GM12878 (cell line): Measurements from ENCODE around the gene PRF1. TPM values are rescaled to one million over a fixed set of nuclear protein-coding genes. Genes with fewer than 3 reads are reported as not detected.

ENCODE experiments used
- ATAC-seq: fragments of 200-7000 bp; cut with Tn5 transposase; 3 replicates; pipeline ENCODE4 v1.9.1; 2020; ENCODE audit warnings: mild to moderate bottlenecking, moderate library complexity
- BruUV-seq: library from RNA; stranded (reverse); fragments of 400-500 nt; replicated peaks from 2 replicates; lab custom pipeline; 2021; lab: Mats Ljungman, UMichigan
- CTCF ChIA-PET: fragments of 300-600 bp; sonication (Branson Sonifier 250); formaldehyde crosslinking; extraction: SDS; loops from one replicate; lab custom pipeline; 2021; ENCODE audit warnings: inconsistent platforms; lab: Yijun Ruan, JAX
- POLR2A ChIA-PET: fragments of 350-600 bp; formaldehyde crosslinking; extraction: SDS; loops from one replicate; lab custom pipeline; 2021; ENCODE audit warnings: inconsistent platforms; lab: Charles Lee
- RAD21 ChIA-PET: fragments of 300-600 bp; sonication (Branson Sonifier 250); formaldehyde crosslinking; loops from one replicate; lab custom pipeline; 2023; ENCODE audit warnings: antibody characterized with exemption; ENCODE audit not compliant: unreplicated experiment; lab: Charles Lee
- SMC1A ChIA-PET: fragments of 300-600 bp; sonication (Branson Sonifier 250); formaldehyde crosslinking; loops from one replicate; lab custom pipeline; 2023; ENCODE audit not compliant: unreplicated experiment, uncharacterized antibody; lab: Charles Lee
- DNase-seq: peaks from one replicate; pipeline ENCODE4 v3.0.0-alpha.2; 2011; ENCODE audit warnings: low read depth, low spot score
- FAIRE-seq: peaks from 3 replicates; lab custom pipeline; 2011; peaks lifted over from hg19 to GRCh38; lab: Jason Lieb, UNC
- H2AFZ ChIP-seq: 2 replicates; pipeline ENCODE4 v1.6.0; 2011; ENCODE audit warnings: low read depth, low read length, control low read depth; ENCODE audit not compliant: control insufficient read depth
- H3K27ac ChIP-seq: 2 replicates; pipeline ENCODE4 v1.5.1; 2011; ENCODE audit warnings: control low read depth; ENCODE audit not compliant: control insufficient read depth, insufficient read depth
- H3K27me3 ChIP-seq, 2 experiments: replicated peaks in 1 of 2; 2 replicates each; pipeline versions ENCODE4 v1.6.0 to v1.6.1; 2011; ENCODE audit warnings: low read length in 1 of 2; ENCODE audit not compliant: control insufficient read depth in 2 of 2, insufficient read depth in 2 of 2
- H3K36me3 ChIP-seq, 2 experiments: 2 replicates each; pipeline ENCODE4 v1.5.1; 2011; ENCODE audit warnings: low read length in 1 of 2; ENCODE audit not compliant: control insufficient read depth in 2 of 2, insufficient read depth in 2 of 2
- H3K4me1 ChIP-seq: 2 replicates; pipeline ENCODE4 v1.6.1; 2011; ENCODE audit warnings: mild to moderate bottlenecking, low read length, moderate library complexity, mixed read lengths; ENCODE audit not compliant: control insufficient read depth, insufficient read depth
- H3K4me2 ChIP-seq: 2 replicates; pipeline ENCODE4 v1.6.0; 2011; ENCODE audit warnings: control low read depth; ENCODE audit not compliant: control insufficient read depth, insufficient read depth
- H3K4me3 ChIP-seq: fragments of 200-600 bp; sonication (generic); 2 replicates; pipeline ENCODE4 v1.5.1; 2016
- H3K79me2 ChIP-seq: 2 replicates; pipeline ENCODE4 v1.6.0; 2011; ENCODE audit warnings: low read length; ENCODE audit not compliant: control insufficient read depth, insufficient read depth
- H3K9ac ChIP-seq: 2 replicates; pipeline ENCODE4 v1.8.0; 2011; ENCODE audit warnings: low read length, control low read depth, mixed read lengths; ENCODE audit not compliant: control insufficient read depth, insufficient read depth
- H3K9me3 ChIP-seq: replicated peaks from 3 replicates; pipeline ENCODE4 v1.5.1; 2011; ENCODE audit warnings: mild to moderate bottlenecking, low read length; ENCODE audit not compliant: control insufficient read depth, insufficient read depth
- H4K20me1 ChIP-seq: 2 replicates; pipeline ENCODE4 v1.6.0; 2011; ENCODE audit not compliant: control insufficient read depth, insufficient read depth
- EP300 ChIP-seq, 2 experiments: fragments of 150-350 bp in 1 of 2; IDR thresholded peaks; 2 replicates each; pipeline ENCODE4 v1.6.1; 2011 to 2012; ENCODE audit warnings: low read depth in 2 of 2, low read length in 2 of 2, borderline replicate concordance in 1 of 2, improper control_type of control experiment in 1 of 2, inconsistent platforms in 1 of 2; ENCODE audit not compliant: control insufficient read depth in 1 of 2
- ESRRA ChIP-seq: IDR thresholded peaks from 2 replicates; pipeline ENCODE4 v1.6.1; 2012; ENCODE audit warnings: mild to moderate bottlenecking, low read length, improper control_type of control experiment
- EZH2 ChIP-seq: IDR thresholded peaks from 2 replicates; pipeline ENCODE4 v1.6.1; 2012; ENCODE audit warnings: low read depth, mild to moderate bottlenecking, control low read depth, inconsistent platforms, low read length, borderline replicate concordance; ENCODE audit not compliant: control insufficient read depth
- FOXK2 ChIP-seq: fragments of 450-650 bp; IDR thresholded peaks from 2 replicates; pipeline ENCODE4 v1.6.1; 2017; ENCODE audit warnings: mild to moderate bottlenecking, moderate library complexity
- HDAC6 ChIP-seq: fragments of 200-600 bp; sonication (generic); IDR thresholded peaks from one replicate; pipeline ENCODE4 v1.8.0; 2017; ENCODE audit warnings: antibody characterized with exemption; ENCODE audit not compliant: unreplicated experiment
- NFYA ChIP-seq: IDR thresholded peaks from 2 replicates; pipeline ENCODE4 v1.6.1; 2011; ENCODE audit warnings: low read depth, mild to moderate bottlenecking, low read length, improper control_type of control experiment, borderline replicate concordance
- PML ChIP-seq: IDR thresholded peaks from 2 replicates; pipeline ENCODE4 v1.6.1; 2012; ENCODE audit warnings: low read length, inconsistent platforms
- SMAD5 ChIP-seq: IDR thresholded peaks from 2 replicates; pipeline ENCODE4 v1.6.1; 2016; ENCODE audit warnings: antibody characterized with exemption, low read depth
- TCF7 ChIP-seq: IDR thresholded peaks from 2 replicates; pipeline ENCODE4 v1.6.1; 2014; ENCODE audit warnings: antibody characterized with exemption, borderline replicate concordance
- ZSCAN29 ChIP-seq: fragments of 450-650 bp; IDR thresholded peaks from 2 replicates; pipeline ENCODE4 v1.6.1; 2017; ENCODE audit warnings: mild to moderate bottlenecking, moderate library complexity
- WGBS: methylation state at CpG from one replicate; pipeline ENCODE4 v1.1.6; 2016; ENCODE audit warnings: low lambda C conversion rate; ENCODE audit not compliant: insufficient replicate concordance, insufficient coverage; ENCODE audit errors: missing lambda C conversion rate; 5-methylcytosine and 5-hydroxymethylcytosine counted together
- in situ Hi-C: fragments of 300-500 bp; cut with MboI; formaldehyde crosslinking; loops from 9 replicates; pipeline ENCODE4 v1.14.3; 2018; ENCODE audit warnings: mixed read lengths
- intact Hi-C: fragments of 100-400 bp; cut with micrococcal nuclease; formaldehyde crosslinking; loops from one replicate; pipeline ENCODE4 v1.14.2; 2022; ENCODE audit not compliant: unreplicated experiment
- polyA plus RNA-seq, 11 experiments: library from polyadenylated mRNA; depleted of rRNA in 4 of 11; unstranded in 6 of 11; stranded (reverse) in 5 of 11; fragments of >200 nt; fragmentation: Nextera tagmentation in 4 of 11; fragmentation: Illumina TruSeq in 1 of 11; extraction: Ambion mirVana in 4 of 11; extraction: Trizol in 1 of 11; gene quantifications; 1 replicate in 1 of 11; 2 replicates in 10 of 11; pipeline versions ENCODE4 v1.2.1 to v1.2.3, GENCODE V29; 2011 to 2016; ENCODE audit warnings: inconsistent platforms in 2 of 11, missing spikeins in 2 of 11, low read depth in 1 of 11
- total RNA-seq, 4 experiments: library from RNA; depleted of rRNA in 3 of 4; stranded (reverse); fragments of >200 nt in 3 of 4; fragmentation: Illumina TruSeq in 1 of 4; extraction: Trizol in 1 of 4; gene quantifications; 2 replicates each; pipeline versions ENCODE4 v1.2.1 to v1.2.3, GENCODE V29; 2013 to 2021
- TF ChIP-seq, protein P1 (sequence below): fragments of 450-650 bp; IDR thresholded peaks from 2 replicates; pipeline ENCODE4 v1.6.1; 2016; ENCODE audit warnings: mild to moderate bottlenecking
- TF ChIP-seq, protein P2 (sequence below): IDR thresholded peaks from 2 replicates; pipeline ENCODE4 v1.6.1; 2011; ENCODE audit warnings: borderline replicate concordance, low read depth, mild to moderate bottlenecking, moderate library complexity, mixed read lengths, low read length; ENCODE audit not compliant: insufficient read depth; ENCODE audit errors: extremely low read length
- TF ChIP-seq, protein P3 (sequence below): fragments of 450-650 bp; IDR thresholded peaks from 2 replicates; pipeline ENCODE4 v1.6.1; 2017; ENCODE audit warnings: low read depth, mild to moderate bottlenecking, moderate library complexity
- TF ChIP-seq, protein P4 (sequence below): fragments of 450-650 bp; conservative IDR thresholded peaks from 2 replicates; pipeline ENCODE4 v1.6.1; 2017; ENCODE audit warnings: mild to moderate bottlenecking, moderate library complexity
- TF ChIP-seq, protein P5 (sequence below): fragments of 150-350 bp; IDR thresholded peaks from 2 replicates; pipeline ENCODE4 v1.6.1; 2014; ENCODE audit warnings: mild to moderate bottlenecking, low read depth, low read length

Gene PRF1
- total and polyA plus RNA-seq, 10 of the 15 experiments (the other 5 are each of a cell fraction or from before 2014, with no cell fraction given), result 0.84 to 15.7 (median 1.3) TPM

DNA sequence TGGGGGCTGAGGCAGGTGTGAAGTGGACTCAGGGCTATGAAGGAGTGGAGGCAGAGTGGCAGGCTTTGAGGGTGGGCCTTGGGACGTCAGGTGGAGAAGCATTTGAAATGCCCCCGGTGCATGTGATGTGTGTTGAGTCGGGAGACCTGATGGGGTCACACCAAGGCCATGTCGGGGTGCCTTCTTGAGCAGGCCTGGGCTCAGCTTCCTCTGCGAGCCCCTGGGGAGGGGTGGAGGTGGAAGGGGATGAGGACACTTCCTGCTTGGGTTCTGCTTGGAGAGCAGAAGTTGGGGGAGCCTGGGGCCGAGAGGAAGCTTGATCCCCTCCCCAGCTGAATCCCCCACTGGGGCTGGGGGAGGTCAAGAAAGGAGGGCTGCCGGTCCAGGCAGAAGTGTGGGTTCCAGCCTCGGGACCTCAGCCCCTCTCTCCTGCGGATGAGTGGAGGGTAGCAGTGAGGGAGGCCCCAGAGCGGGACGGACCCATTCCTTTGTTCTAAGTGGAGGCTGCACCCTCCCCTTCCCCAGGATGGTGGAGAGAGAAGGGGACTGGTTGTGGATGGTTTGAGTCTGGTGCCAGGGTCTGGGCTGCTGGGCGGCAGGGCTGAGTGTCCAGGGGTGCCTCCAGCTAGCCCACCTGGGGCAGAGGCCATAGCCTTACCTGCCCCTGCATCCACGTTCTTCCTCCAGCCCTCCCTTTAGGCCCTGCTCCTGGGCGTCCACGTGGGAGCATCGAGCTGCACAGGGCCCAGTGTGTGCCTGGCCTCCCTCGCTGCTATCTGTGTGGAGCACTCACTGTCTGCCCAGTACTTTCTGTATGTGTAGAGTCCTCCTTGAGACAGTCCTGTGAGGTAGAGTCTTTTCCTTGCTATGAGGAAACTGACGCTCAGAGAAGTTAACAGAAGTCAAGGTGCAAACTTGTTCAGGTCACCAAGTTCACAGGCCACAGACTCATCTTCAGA, 36.7 kb downstream of the PRF1 start:
- 56% methylated on average over 18 of the region's 18 CpGs for WGBS
- H3K27me3 ChIP-seq, result no peaks in the 10 kb centered on the region
- no peak overlapping the region for H2AFZ ChIP-seq
- RAD21 ChIA-PET, result no interaction called here
- in situ Hi-C loops, result no loop called here
- ATAC-seq, result no peak
- POLR2A ChIA-PET, result no interaction called here
- no TSS peak for BruUV-seq
- no peak overlapping the region for H3K4me2 ChIP-seq
- no peaks in the 10 kb centered on the region for H3K4me1 ChIP-seq
- H3K79me2 ChIP-seq, result no peaks in the 10 kb centered on the region
- no peak for DNase-seq
- H3K4me3 ChIP-seq, result no peak overlapping the region
- H3K9ac ChIP-seq, result no peak overlapping the region
- no peak for FAIRE-seq
- H4K20me1 ChIP-seq, result no peaks in the 10 kb centered on the region
- CTCF ChIA-PET, result no interaction called here
- SMC1A ChIA-PET, result no interaction called here
- no peaks in the 10 kb centered on the region for H3K9me3 ChIP-seq
- no peak overlapping the region for H3K27ac ChIP-seq
- H3K36me3 ChIP-seq, result no peaks in the 10 kb centered on the region; a peak in 2 of 4 replicates
- intact Hi-C loops, result no loop called here
- TF ChIP-seq NFYA, result no peak
- TF ChIP-seq ESRRA, result no peak
- TF ChIP-seq, protein P1, sequence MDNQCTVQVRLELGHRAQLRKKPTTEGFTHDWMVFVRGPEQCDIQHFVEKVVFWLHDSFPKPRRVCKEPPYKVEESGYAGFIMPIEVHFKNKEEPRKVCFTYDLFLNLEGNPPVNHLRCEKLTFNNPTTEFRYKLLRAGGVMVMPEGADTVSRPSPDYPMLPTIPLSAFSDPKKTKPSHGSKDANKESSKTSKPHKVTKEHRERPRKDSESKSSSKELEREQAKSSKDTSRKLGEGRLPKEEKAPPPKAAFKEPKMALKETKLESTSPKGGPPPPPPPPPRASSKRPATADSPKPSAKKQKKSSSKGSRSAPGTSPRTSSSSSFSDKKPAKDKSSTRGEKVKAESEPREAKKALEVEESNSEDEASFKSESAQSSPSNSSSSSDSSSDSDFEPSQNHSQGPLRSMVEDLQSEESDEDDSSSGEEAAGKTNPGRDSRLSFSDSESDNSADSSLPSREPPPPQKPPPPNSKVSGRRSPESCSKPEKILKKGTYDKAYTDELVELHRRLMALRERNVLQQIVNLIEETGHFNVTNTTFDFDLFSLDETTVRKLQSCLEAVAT, result no peak
- TF ChIP-seq, protein P2, sequence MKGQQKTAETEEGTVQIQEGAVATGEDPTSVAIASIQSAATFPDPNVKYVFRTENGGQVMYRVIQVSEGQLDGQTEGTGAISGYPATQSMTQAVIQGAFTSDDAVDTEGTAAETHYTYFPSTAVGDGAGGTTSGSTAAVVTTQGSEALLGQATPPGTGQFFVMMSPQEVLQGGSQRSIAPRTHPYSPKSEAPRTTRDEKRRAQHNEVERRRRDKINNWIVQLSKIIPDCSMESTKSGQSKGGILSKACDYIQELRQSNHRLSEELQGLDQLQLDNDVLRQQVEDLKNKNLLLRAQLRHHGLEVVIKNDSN, result no peak
- TF ChIP-seq EP300 (IDR thresholded peaks at IDR 0.05; ENCODE audit: borderline replicate concordance in 1 of 2, control insufficient read depth in 1 of 2, low read depth in 2 of 2, low read length in 2 of 2), result no peak
- TF ChIP-seq, protein P3, sequence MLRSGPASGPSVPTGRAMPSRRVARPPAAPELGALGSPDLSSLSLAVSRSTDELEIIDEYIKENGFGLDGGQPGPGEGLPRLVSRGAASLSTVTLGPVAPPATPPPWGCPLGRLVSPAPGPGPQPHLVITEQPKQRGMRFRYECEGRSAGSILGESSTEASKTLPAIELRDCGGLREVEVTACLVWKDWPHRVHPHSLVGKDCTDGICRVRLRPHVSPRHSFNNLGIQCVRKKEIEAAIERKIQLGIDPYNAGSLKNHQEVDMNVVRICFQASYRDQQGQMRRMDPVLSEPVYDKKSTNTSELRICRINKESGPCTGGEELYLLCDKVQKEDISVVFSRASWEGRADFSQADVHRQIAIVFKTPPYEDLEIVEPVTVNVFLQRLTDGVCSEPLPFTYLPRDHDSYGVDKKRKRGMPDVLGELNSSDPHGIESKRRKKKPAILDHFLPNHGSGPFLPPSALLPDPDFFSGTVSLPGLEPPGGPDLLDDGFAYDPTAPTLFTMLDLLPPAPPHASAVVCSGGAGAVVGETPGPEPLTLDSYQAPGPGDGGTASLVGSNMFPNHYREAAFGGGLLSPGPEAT, result no peak
- no peak for TF ChIP-seq FOXK2
- TF ChIP-seq, protein P4, sequence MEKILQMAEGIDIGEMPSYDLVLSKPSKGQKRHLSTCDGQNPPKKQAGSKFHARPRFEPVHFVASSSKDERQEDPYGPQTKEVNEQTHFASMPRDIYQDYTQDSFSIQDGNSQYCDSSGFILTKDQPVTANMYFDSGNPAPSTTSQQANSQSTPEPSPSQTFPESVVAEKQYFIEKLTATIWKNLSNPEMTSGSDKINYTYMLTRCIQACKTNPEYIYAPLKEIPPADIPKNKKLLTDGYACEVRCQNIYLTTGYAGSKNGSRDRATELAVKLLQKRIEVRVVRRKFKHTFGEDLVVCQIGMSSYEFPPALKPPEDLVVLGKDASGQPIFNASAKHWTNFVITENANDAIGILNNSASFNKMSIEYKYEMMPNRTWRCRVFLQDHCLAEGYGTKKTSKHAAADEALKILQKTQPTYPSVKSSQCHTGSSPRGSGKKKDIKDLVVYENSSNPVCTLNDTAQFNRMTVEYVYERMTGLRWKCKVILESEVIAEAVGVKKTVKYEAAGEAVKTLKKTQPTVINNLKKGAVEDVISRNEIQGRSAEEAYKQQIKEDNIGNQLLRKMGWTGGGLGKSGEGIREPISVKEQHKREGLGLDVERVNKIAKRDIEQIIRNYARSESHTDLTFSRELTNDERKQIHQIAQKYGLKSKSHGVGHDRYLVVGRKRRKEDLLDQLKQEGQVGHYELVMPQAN, result no peak
- TF ChIP-seq, protein P5, sequence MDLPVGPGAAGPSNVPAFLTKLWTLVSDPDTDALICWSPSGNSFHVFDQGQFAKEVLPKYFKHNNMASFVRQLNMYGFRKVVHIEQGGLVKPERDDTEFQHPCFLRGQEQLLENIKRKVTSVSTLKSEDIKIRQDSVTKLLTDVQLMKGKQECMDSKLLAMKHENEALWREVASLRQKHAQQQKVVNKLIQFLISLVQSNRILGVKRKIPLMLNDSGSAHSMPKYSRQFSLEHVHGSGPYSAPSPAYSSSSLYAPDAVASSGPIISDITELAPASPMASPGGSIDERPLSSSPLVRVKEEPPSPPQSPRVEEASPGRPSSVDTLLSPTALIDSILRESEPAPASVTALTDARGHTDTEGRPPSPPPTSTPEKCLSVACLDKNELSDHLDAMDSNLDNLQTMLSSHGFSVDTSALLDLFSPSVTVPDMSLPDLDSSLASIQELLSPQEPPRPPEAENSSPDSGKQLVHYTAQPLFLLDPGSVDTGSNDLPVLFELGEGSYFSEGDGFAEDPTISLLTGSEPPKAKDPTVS, result no peak
- no peak for TF ChIP-seq EZH2
- TF ChIP-seq HDAC6, result no peak
- TF ChIP-seq ZSCAN29, result no peak
- TF ChIP-seq PML, result no peak
- TF ChIP-seq TCF7, result no peak
- TF ChIP-seq SMAD5, result no peak
